ENCODE measurements around the gene NUP153. TPM values are rescaled to one million over a fixed set of nuclear protein-coding genes. Genes with fewer than 3 reads are reported as not detected.

The NUP153 gene
- total RNA-seq, 1 donor from 2014 or later: 32.6 TPM

DNA sequence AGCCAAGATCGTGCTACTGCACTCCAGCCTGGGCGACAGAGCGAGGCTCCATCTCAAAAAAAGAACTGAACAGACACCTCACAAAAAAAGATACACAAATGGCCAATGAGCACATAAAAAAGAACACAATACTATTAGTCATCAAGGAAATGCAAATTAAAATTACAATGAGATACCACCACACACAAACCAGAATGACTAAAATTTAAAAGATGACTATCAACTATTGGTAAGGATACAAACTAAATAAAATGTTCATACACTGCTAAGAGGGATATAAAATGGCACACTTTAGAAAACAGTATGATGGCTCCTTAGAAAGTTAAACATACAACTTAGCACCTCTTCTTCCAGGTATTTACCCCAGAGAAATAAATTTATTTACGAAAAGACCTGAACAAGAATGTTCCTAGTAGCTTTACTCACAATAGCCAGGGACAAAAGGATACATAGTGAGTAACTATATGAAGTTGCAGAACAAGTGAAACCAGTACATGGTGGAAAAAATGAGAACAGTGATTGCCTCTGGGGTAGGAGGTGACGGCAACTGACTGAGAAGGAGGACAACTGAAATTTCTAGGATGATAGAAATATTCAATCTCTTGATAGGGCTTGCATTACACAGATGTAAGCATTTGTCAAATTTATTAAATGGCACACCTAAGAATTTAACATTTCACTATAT is 53.4 kb downstream of the NUP153 start:
- Histone ChIP-seq H3K27me3 (ENCODE audit: control insufficient read depth, insufficient read depth, low read length) (no peaks in the 10 kb centered on the region), H3K36me3 (ENCODE audit: control insufficient read depth, insufficient read depth, low read length) (no peaks in the 10 kb centered on the region), H3K4me3 (ENCODE audit: low read depth, low read length) (no peak overlapping the region)
- TF ChIP-seq, protein P1, sequence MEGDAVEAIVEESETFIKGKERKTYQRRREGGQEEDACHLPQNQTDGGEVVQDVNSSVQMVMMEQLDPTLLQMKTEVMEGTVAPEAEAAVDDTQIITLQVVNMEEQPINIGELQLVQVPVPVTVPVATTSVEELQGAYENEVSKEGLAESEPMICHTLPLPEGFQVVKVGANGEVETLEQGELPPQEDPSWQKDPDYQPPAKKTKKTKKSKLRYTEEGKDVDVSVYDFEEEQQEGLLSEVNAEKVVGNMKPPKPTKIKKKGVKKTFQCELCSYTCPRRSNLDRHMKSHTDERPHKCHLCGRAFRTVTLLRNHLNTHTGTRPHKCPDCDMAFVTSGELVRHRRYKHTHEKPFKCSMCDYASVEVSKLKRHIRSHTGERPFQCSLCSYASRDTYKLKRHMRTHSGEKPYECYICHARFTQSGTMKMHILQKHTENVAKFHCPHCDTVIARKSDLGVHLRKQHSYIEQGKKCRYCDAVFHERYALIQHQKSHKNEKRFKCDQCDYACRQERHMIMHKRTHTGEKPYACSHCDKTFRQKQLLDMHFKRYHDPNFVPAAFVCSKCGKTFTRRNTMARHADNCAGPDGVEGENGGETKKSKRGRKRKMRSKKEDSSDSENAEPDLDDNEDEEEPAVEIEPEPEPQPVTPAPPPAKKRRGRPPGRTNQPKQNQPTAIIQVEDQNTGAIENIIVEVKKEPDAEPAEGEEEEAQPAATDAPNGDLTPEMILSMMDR (IDR thresholded peaks at IDR 0.05; ENCODE audit: insufficient read depth, low read length, poor library complexity, severe bottlenecking): no peak
- no peak for DNase-seq (ENCODE audit: low read depth)

DNA sequence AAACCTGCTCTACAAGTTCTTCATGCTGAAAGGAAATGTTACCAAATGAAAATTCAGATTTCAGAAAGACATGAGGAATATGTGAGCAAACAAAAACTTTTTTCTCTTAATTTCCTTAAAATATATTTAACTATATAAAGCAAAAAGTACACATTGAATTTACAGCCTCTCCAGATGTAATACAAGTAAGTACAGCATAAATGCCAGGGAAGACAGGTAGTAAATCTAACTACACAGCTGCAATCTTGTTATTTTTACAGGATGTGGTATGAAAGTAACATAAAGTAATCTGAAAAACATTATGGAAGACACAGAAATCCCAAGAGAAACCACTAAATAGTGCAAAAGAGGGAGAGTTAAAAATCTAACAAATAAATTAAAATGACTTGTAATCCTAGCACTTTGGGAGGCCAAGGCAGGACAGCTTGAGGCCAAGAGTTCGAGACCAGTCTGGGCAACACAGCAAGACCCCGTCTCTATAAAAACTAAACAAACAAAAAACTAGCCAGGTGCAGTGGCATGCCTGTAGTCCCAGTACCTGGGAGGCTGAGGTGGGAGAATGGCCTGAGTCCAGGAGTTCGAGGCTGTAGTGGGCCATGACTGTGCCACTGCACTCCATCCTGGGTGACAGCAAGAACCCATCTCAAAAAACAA is 55.9 kb downstream of the NUP153 start:
- Histone ChIP-seq H3K4me3 (ENCODE audit: low read depth, low read length) (no peak overlapping the region), H3K36me3 (ENCODE audit: control insufficient read depth, insufficient read depth, low read length) (peaks cover 1% of the 10 kb centered on the region), H3K27me3 (ENCODE audit: control insufficient read depth, insufficient read depth, low read length) (no peaks in the 10 kb centered on the region)
- TF ChIP-seq, protein P1 (IDR thresholded peaks at IDR 0.05; ENCODE audit: insufficient read depth, low read length, poor library complexity, severe bottlenecking): no peak
- DNase-seq (ENCODE audit: low read depth): no peak

DNA sequence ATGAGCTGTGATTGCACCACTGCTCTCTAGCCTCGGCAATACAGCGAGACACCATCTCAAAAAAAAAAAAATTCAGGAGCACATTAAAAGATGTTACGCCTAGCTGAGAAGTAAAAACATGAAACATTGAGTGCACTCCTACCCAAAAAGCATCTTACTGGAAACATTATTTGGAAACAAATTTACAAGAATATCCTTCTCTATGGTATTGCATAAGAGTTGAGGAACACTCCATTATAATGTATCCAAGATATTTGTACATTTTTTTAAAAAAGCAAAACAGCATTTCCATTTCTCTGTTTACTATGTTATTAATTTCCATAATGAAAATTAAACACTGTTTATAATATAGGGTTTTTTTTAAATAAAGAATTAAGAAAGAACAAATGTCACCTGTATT is 58.0 kb downstream of the NUP153 start:
- Histone ChIP-seq H3K4me3 (ENCODE audit: low read depth, low read length) (no peak overlapping the region), H3K27me3 (ENCODE audit: control insufficient read depth, insufficient read depth, low read length) (no peaks in the 10 kb centered on the region), H3K36me3 (ENCODE audit: control insufficient read depth, insufficient read depth, low read length) (peaks cover 1% of the 10 kb centered on the region)
- DNase-seq (ENCODE audit: low read depth): no peak
- TF ChIP-seq, protein P1 (IDR thresholded peaks at IDR 0.05; ENCODE audit: insufficient read depth, low read length, poor library complexity, severe bottlenecking): no peak

DNA sequence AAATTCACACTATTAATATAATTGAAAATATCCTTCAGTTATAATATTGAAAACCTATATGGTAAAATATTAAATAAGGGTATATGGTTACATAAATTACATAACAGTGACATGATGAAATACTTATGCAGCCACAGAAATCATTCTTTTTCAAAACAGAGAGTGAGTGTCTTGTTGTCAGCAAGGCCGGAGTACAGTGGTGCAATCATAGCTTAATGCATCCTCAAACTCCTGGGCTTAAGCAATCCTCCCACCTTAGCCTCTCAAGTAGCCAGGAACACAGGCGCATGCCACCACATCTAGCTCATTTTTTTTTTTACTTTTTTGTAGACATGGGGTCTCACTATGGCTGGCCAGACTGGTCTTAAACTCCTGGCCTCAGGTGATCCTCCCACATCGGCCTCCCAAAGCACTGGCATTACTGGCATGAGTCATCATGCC is 66.2 kb downstream of the NUP153 start:
- no peak overlapping the region for H3K4me3 ChIP-seq (ENCODE audit: low read depth, low read length)
- no peaks in the 10 kb centered on the region for H3K27me3 ChIP-seq (ENCODE audit: control insufficient read depth, insufficient read depth, low read length)
- TF ChIP-seq, protein P1 (IDR thresholded peaks at IDR 0.05; ENCODE audit: insufficient read depth, low read length, poor library complexity, severe bottlenecking): no peak
- no peak for DNase-seq (ENCODE audit: low read depth)
- H3K36me3 ChIP-seq (ENCODE audit: control insufficient read depth, insufficient read depth, low read length): peaks cover 1% of the 10 kb centered on the region

DNA sequence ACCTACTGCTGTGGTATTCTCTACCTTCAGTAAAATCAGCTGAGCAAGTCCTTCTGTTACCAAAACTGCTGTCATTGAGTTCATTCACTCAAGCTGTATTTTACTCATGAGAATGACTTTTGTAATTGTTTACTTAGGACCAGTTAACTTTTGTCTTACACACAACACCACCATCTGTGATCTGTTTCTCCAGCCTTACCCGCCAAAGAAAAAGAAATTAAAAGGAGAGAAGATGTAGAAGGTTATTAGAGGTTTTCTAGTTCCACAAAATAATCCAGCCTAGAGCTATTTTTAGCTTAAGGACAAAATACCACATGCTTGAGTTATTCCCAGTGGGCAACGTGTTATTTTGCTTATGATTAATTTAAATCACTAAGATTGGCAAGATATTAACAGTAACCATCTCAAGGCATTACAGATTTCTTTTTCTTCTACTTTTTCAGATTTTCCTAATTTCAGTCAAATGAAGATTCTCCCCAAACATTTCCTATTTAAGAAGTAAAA is 68.5 kb downstream of the NUP153 start:
- Histone ChIP-seq H3K27me3 (ENCODE audit: control insufficient read depth, insufficient read depth, low read length) (no peaks in the 10 kb centered on the region), H3K4me3 (ENCODE audit: low read depth, low read length) (no peak overlapping the region), H3K36me3 (ENCODE audit: control insufficient read depth, insufficient read depth, low read length) (peaks cover 1% of the 10 kb centered on the region)
- DNase-seq (ENCODE audit: low read depth): no peak
- TF ChIP-seq, protein P1 (IDR thresholded peaks at IDR 0.05; ENCODE audit: insufficient read depth, low read length, poor library complexity, severe bottlenecking): no peak
